Panc1 (cell line): ENCODE data around the gene NFATC2.

Experiments used
- POLR2AphosphoS5 ChIP-seq: IDR thresholded peaks from 2 replicates; pipeline ENCODE4 v1.6.1; 2012; ENCODE audit warnings: mild to moderate bottlenecking, low read depth, low read length, moderate library complexity
- SIN3A ChIP-seq: IDR thresholded peaks from 2 replicates; pipeline ENCODE4 v1.6.1; 2012; ENCODE audit warnings: low read depth, mild to moderate bottlenecking, low read length, moderate library complexity, borderline replicate concordance; ENCODE audit not compliant: insufficient read depth
- TCF7L2 ChIP-seq: IDR thresholded peaks from 2 replicates; pipeline ENCODE4 v1.6.1; 2011; ENCODE audit warnings: mild to moderate bottlenecking, low read depth, low read length, inconsistent platforms
- TF ChIP-seq, protein P1 (sequence below): fragments of 450-650 bp; IDR thresholded peaks from 2 replicates; pipeline ENCODE4 v1.5.1; 2017; ENCODE audit warnings: mild to moderate bottlenecking
- TF ChIP-seq, protein P2 (sequence below), 2 experiments: IDR thresholded peaks; 2 replicates each; pipeline ENCODE4 v1.6.1; 2011 to 2012; ENCODE audit warnings: low read depth in 2 of 2, control low read depth in 1 of 2, low read length in 1 of 2, mild to moderate bottlenecking in 1 of 2, moderate library complexity in 1 of 2; ENCODE audit not compliant: insufficient read depth in 1 of 2

DNA sequence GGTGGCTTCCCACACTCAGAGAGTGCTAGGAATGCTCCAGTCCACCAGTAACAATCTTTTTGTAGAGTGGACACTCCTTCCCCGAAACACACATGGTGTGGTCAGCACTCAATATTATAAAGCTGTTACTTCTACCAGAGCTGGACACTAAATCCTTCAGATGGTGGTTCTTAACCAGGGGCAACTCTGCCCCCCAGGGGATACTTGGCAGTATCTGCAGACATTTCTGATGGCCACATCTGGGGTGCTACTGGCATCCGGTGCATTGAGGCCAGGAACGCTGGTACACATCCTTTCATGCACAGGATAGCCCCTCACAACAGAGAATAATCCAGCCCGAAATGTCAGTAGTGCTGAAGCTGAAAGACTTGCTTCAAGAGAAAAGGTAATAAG lies 124.4 kb downstream of the NFATC2 start:
- TF ChIP-seq POLR2AphosphoS5 (no peak), SIN3A (no peak), TCF7L2 (no peak)
- TF ChIP-seq, protein P1, sequence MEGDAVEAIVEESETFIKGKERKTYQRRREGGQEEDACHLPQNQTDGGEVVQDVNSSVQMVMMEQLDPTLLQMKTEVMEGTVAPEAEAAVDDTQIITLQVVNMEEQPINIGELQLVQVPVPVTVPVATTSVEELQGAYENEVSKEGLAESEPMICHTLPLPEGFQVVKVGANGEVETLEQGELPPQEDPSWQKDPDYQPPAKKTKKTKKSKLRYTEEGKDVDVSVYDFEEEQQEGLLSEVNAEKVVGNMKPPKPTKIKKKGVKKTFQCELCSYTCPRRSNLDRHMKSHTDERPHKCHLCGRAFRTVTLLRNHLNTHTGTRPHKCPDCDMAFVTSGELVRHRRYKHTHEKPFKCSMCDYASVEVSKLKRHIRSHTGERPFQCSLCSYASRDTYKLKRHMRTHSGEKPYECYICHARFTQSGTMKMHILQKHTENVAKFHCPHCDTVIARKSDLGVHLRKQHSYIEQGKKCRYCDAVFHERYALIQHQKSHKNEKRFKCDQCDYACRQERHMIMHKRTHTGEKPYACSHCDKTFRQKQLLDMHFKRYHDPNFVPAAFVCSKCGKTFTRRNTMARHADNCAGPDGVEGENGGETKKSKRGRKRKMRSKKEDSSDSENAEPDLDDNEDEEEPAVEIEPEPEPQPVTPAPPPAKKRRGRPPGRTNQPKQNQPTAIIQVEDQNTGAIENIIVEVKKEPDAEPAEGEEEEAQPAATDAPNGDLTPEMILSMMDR: no peak
- TF ChIP-seq, protein P2, sequence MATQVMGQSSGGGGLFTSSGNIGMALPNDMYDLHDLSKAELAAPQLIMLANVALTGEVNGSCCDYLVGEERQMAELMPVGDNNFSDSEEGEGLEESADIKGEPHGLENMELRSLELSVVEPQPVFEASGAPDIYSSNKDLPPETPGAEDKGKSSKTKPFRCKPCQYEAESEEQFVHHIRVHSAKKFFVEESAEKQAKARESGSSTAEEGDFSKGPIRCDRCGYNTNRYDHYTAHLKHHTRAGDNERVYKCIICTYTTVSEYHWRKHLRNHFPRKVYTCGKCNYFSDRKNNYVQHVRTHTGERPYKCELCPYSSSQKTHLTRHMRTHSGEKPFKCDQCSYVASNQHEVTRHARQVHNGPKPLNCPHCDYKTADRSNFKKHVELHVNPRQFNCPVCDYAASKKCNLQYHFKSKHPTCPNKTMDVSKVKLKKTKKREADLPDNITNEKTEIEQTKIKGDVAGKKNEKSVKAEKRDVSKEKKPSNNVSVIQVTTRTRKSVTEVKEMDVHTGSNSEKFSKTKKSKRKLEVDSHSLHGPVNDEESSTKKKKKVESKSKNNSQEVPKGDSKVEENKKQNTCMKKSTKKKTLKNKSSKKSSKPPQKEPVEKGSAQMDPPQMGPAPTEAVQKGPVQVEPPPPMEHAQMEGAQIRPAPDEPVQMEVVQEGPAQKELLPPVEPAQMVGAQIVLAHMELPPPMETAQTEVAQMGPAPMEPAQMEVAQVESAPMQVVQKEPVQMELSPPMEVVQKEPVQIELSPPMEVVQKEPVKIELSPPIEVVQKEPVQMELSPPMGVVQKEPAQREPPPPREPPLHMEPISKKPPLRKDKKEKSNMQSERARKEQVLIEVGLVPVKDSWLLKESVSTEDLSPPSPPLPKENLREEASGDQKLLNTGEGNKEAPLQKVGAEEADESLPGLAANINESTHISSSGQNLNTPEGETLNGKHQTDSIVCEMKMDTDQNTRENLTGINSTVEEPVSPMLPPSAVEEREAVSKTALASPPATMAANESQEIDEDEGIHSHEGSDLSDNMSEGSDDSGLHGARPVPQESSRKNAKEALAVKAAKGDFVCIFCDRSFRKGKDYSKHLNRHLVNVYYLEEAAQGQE (IDR thresholded peaks at IDR 0.05; ENCODE audit: insufficient read depth in 1 of 2, low read depth in 2 of 2, low read length in 1 of 2): no peak
